Measurements from ENCODE around the gene PCDHGA8. TPM values are rescaled to one million over a fixed set of nuclear protein-coding genes. Genes with fewer than 3 reads are reported as not detected.

Gene PCDHGA8
- total RNA-seq, 1 donor from 2014 or later: 0.21 TPM

GRCh38 chr5:141417494-141418172, 25.2 kb downstream of the PCDHGA8 start, which contains the start of gene PCDHGB7:
TSS of gene PCDHGB7 (plus strand) at chr5:141417677. CDS start at chr5:141417860, 183 bp downstream.

DNA sequence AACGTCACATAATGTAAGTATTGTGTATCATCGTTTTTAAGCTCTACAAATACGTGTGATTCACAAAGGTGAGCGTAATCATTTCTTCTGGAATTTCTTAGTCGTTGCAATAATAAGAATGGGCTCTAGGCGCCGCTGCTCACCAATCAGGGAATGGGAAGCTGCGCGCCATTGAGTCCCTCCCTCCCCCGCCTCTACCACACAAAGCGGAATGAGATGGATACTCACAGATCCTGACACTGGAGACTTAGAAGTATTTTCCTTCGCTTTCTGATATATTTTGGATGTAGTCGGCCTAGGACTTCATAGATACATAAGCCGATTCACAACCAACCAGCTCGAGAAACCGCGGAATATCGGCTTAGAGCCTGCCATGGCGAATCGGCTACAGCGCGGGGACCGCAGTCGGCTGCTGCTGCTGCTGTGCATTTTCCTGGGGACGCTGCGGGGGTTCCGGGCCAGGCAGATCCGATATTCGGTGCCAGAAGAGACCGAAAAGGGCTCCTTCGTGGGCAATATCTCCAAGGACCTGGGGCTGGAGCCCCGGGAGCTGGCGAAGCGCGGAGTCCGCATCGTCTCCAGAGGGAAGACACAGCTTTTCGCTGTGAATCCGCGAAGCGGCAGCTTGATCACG, 28.5 kb downstream of the PCDHGA8 start, which contains the start of gene PCDHGA11:
Gene PCDHGA11, plus strand, starts transcription at position 197 of the 634 bp plus-strand sequence. Its CDS starts 177 bp downstream, at position 374.

DNA sequence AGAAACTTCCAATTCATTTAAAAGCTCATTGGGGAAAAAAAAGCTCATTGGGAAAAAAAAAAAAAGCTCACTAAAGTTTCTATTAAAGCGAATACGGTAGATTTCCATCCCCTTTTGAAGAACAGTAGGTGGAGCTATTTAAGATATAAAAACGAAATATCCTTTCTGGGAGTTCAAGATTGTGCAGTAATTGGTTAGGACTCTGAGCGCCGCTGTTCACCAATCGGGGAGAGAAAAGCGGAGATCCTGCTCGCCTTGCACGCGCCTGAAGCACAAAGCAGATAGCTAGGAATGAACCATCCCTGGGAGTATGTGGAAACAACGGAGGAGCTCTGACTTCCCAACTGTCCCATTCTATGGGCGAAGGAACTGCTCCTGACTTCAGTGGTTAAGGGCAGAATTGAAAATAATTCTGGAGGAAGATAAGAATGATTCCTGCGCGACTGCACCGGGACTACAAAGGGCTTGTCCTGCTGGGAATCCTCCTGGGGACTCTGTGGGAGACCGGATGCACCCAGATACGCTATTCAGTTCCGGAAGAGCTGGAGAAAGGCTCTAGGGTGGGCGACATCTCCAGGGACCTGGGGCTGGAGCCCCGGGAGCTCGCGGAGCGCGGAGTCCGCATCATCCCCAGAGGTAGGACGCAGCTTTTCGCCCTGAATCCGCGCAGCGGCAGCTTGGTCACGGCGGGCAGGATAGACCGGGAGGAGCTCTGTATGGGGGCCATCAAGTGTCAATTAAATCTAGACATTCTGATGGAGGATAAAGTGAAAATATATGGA, 38.1 kb downstream of the PCDHGA8 start, which contains the start of gene PCDHGA12:
Gene PCDHGA12, plus strand, starts transcription at position 176 of the 782 bp plus-strand sequence. Its CDS starts 253 bp downstream, at position 429.

Other genes with a start within 250 kb of the PCDHGA8 start
- not detected in 2 replicates for gene PCDHB6, start 242.6 kb upstream of the PCDHGA8 start, total RNA-seq
- gene PCDHB7, start 220.0 kb upstream of the PCDHGA8 start, total RNA-seq: under 0.01 TPM in 1 of 2 replicates, not detected in the other
- under 0.01 TPM in 2 replicates for gene PCDHB8, start 214.8 kb upstream of the PCDHGA8 start, total RNA-seq
- gene PCDHB16, start 210.2 kb upstream of the PCDHGA8 start, total RNA-seq: under 0.01 TPM in 1 of 2 replicates, not detected in the other
- gene PCDHB9, start 205.5 kb upstream of the PCDHGA8 start, total RNA-seq: under 0.01 TPM in 1 of 2 replicates, not detected in the other
- gene PCDHB10, start 200.3 kb upstream of the PCDHGA8 start, total RNA-seq: under 0.01 and 0.21 TPM in 2 replicates
- 0.24 and 0.43 TPM in 2 replicates for gene PCDHB11, start 193.0 kb upstream of the PCDHGA8 start, total RNA-seq
- under 0.01 TPM in 1 of 2 replicates, not detected in the other for gene PCDHB12, start 183.9 kb upstream of the PCDHGA8 start, total RNA-seq
- 0.24 TPM in 1 of 2 replicates, not detected in the other for gene PCDHB13, start 178.7 kb upstream of the PCDHGA8 start, total RNA-seq
- 0.24 and 0.43 TPM in 2 replicates for gene PCDHB14, start 169.3 kb upstream of the PCDHGA8 start, total RNA-seq
- 0.21 and 0.24 TPM in 2 replicates for gene PCDHB15, start 147.2 kb upstream of the PCDHGA8 start, total RNA-seq
- gene SLC25A2, start 88.6 kb upstream of the PCDHGA8 start, total RNA-seq: not detected in 2 replicates
- 30.1 and 32.8 TPM in 2 replicates for gene TAF7, start 71.8 kb upstream of the PCDHGA8 start, total RNA-seq
- gene PCDHGA1, start 62.1 kb upstream of the PCDHGA8 start, total RNA-seq: under 0.01 TPM in 1 of 2 replicates, not detected in the other
- 0.21 and 0.48 TPM in 2 replicates for gene PCDHGA2, start 53.9 kb upstream of the PCDHGA8 start, total RNA-seq
- gene PCDHGA3, start 48.8 kb upstream of the PCDHGA8 start, total RNA-seq: under 0.01 and 0.21 TPM in 2 replicates
- gene PCDHGB1, start 42.5 kb upstream of the PCDHGA8 start, total RNA-seq: 0.21 and 0.24 TPM in 2 replicates
- 0.24 TPM in 1 of 2 replicates, not detected in the other for gene PCDHGA4, start 37.6 kb upstream of the PCDHGA8 start, total RNA-seq
- gene PCDHGB2, start 32.6 kb upstream of the PCDHGA8 start, total RNA-seq: under 0.01 TPM in 1 of 2 replicates, not detected in the other
- gene PCDHGA5, start 28.5 kb upstream of the PCDHGA8 start, total RNA-seq: 0.24 TPM in 1 of 2 replicates, not detected in the other
- 0.24 and 0.43 TPM in 2 replicates for gene PCDHGB3, start 22.4 kb upstream of the PCDHGA8 start, total RNA-seq
- under 0.01 and 0.24 TPM in 2 replicates for gene PCDHGA6, start 18.7 kb upstream of the PCDHGA8 start, total RNA-seq
- gene PCDHGA7, start 9.9 kb upstream of the PCDHGA8 start, total RNA-seq: 0.21 and 0.24 TPM in 2 replicates
- gene PCDHGB4, start 4.9 kb upstream of the PCDHGA8 start, total RNA-seq: 0.64 and 5.3 TPM in 2 replicates
- 2.6 and 4.6 TPM in 2 replicates for gene PCDHGB5, start 5.3 kb downstream of the PCDHGA8 start, total RNA-seq
- 0.72 and 0.85 TPM in 2 replicates for gene PCDHGA9, start 10.1 kb downstream of the PCDHGA8 start, total RNA-seq
- gene PCDHGB6, start 15.4 kb downstream of the PCDHGA8 start, total RNA-seq: 0.48 and 0.64 TPM in 2 replicates
- gene PCDHGA10, start 20.4 kb downstream of the PCDHGA8 start, total RNA-seq: 2.2 and 4.3 TPM in 2 replicates
- 1.1 and 3.4 TPM in 2 replicates for gene PCDHGB7, start 25.0 kb downstream of the PCDHGA8 start, total RNA-seq
- 2.2 and 2.6 TPM in 2 replicates for gene PCDHGA11, start 28.4 kb downstream of the PCDHGA8 start, total RNA-seq
- 1.7 and 3.9 TPM in 2 replicates for gene PCDHGA12, start 37.9 kb downstream of the PCDHGA8 start, total RNA-seq
- 20.0 and 20.2 TPM in 2 replicates for gene PCDHGC3, start 83.3 kb downstream of the PCDHGA8 start, total RNA-seq
- gene PCDHGC4, start 92.4 kb downstream of the PCDHGA8 start, total RNA-seq: under 0.01 and 0.48 TPM in 2 replicates
- 0.21 and 1.2 TPM in 2 replicates for gene PCDHGC5, start 96.4 kb downstream of the PCDHGA8 start, total RNA-seq
- 66.9 and 83.6 TPM in 2 replicates for gene DIAPH1, start 226.4 kb downstream of the PCDHGA8 start, total RNA-seq
- gene HDAC3, start 244.2 kb downstream of the PCDHGA8 start, total RNA-seq: 60.5 and 63.4 TPM in 2 replicates
- gene RELL2, start 244.4 kb downstream of the PCDHGA8 start, total RNA-seq: 4.3 and 12.3 TPM in 2 replicates